Astrocyte (in vitro differentiated cells and primary cell): ENCODE measurements around the gene DMBX1. TPM values are rescaled to one million over a fixed set of nuclear protein-coding genes. Genes with fewer than 3 reads are reported as not detected.

Experiments
- DNase-seq: peaks from one replicate; pipeline ENCODE4 v3.0.0-alpha.2; 2010; ENCODE audit warnings: low read depth
- FAIRE-seq: peaks from 2 replicates; lab custom pipeline; 2011; peaks lifted over from hg19 to GRCh38; lab: Jason Lieb, UNC
- H2AFZ ChIP-seq: 2 replicates; pipeline ENCODE4 v1.6.0; 2012; ENCODE audit warnings: low read depth, low read length, inconsistent platforms
- H3K27ac ChIP-seq: 2 replicates; pipeline ENCODE4 v1.5.1; 2011; ENCODE audit warnings: low read depth, low read length, inconsistent platforms
- H3K27me3 ChIP-seq: 2 replicates; pipeline ENCODE4 v1.6.0; 2011; ENCODE audit warnings: low read length, inconsistent platforms; ENCODE audit not compliant: insufficient read depth
- H3K36me3 ChIP-seq: 2 replicates; pipeline ENCODE4 v1.5.1; 2011; ENCODE audit warnings: low read length, inconsistent platforms; ENCODE audit not compliant: insufficient read depth
- H3K4me1 ChIP-seq: 2 replicates; pipeline ENCODE4 v1.5.1; 2011; ENCODE audit warnings: low read length, inconsistent platforms; ENCODE audit not compliant: insufficient read depth
- H3K4me2 ChIP-seq: 2 replicates; pipeline ENCODE4 v1.6.0; 2012; ENCODE audit warnings: low read length, inconsistent platforms
- H3K4me3 ChIP-seq: 2 replicates; pipeline ENCODE4 v1.5.1; 2011; ENCODE audit warnings: low read depth, mild to moderate bottlenecking, low read length, inconsistent platforms; ENCODE audit not compliant: insufficient read depth
- H3K79me2 ChIP-seq: 2 replicates; pipeline ENCODE4 v1.6.0; 2012; ENCODE audit warnings: mild to moderate bottlenecking, low read length, inconsistent platforms; ENCODE audit not compliant: insufficient read depth
- H3K9ac ChIP-seq: 2 replicates; pipeline ENCODE4 v1.6.0; 2012; ENCODE audit warnings: mild to moderate bottlenecking, low read length, inconsistent platforms
- H3K9me3 ChIP-seq: 2 replicates; pipeline ENCODE4 v1.5.1; 2012; ENCODE audit warnings: low read depth, mild to moderate bottlenecking, low read length, inconsistent platforms; ENCODE audit not compliant: insufficient read depth
- H4K20me1 ChIP-seq: 2 replicates; pipeline ENCODE4 v1.6.0; 2012; ENCODE audit warnings: low read length, inconsistent platforms; ENCODE audit not compliant: insufficient read depth
- H3K27ac Mint-ChIP-seq: one replicate; pipeline ENCODE4 v1.8.0; 2021; ENCODE audit warnings: mild to moderate bottlenecking, mixed read lengths; ENCODE audit not compliant: unreplicated experiment
- H3K27me3 Mint-ChIP-seq: one replicate; pipeline ENCODE4 v1.8.0; 2021; ENCODE audit warnings: low read depth, mixed read lengths; ENCODE audit not compliant: unreplicated experiment
- H3K36me3 Mint-ChIP-seq: one replicate; pipeline ENCODE4 v1.8.0; 2021; ENCODE audit warnings: low read depth, mixed read lengths; ENCODE audit not compliant: unreplicated experiment
- H3K4me1 Mint-ChIP-seq: one replicate; pipeline ENCODE4 v1.8.0; 2021; ENCODE audit warnings: low read depth, mixed read lengths; ENCODE audit not compliant: unreplicated experiment
- H3K4me3 Mint-ChIP-seq: one replicate; pipeline ENCODE4 v1.8.0; 2021; ENCODE audit warnings: mild to moderate bottlenecking, moderate library complexity, mixed read lengths; ENCODE audit not compliant: unreplicated experiment
- H3K9me3 Mint-ChIP-seq: one replicate; pipeline ENCODE4 v1.8.0; 2021; ENCODE audit warnings: mild to moderate bottlenecking, mixed read lengths; ENCODE audit not compliant: unreplicated experiment
- CTCF ChIP-seq: IDR thresholded peaks from 2 replicates; pipeline ENCODE4 v1.5.1; 2011; ENCODE audit warnings: low read depth, mild to moderate bottlenecking, inconsistent platforms, low read length, moderate library complexity; ENCODE audit not compliant: insufficient read depth
- EZH2 ChIP-seq: IDR thresholded peaks from 2 replicates; pipeline ENCODE4 v1.6.1; 2012; ENCODE audit warnings: mild to moderate bottlenecking, low read length, inconsistent platforms; ENCODE audit not compliant: insufficient read depth
- total RNA-seq: library from RNA; stranded (reverse); gene quantifications from 2 replicates; pipeline ENCODE4 v1.2.1, GENCODE V29; 2021

The DMBX1 gene
- total RNA-seq, 1 donor from 2014 or later, result 0.07 TPM

- peaks cover 39% of the 10 kb centered on the region for H3K27me3 ChIP-seq
- H4K20me1 ChIP-seq, result no peaks in the 10 kb centered on the region
- H3K9me3 Mint-ChIP-seq, result peaks cover 2% of the 10 kb centered on the region
- TF ChIP-seq CTCF (no peak), EZH2 (no peak)
- H3K4me3 Mint-ChIP-seq, result no peak overlapping the region
- H3K4me1 ChIP-seq, result peaks cover under 1% of the 10 kb centered on the region
- peaks cover 3% of the 10 kb centered on the region for H3K36me3 Mint-ChIP-seq
- H3K27me3 Mint-ChIP-seq, result peaks cover 69% of the 10 kb centered on the region
- DNase-seq (no peak), FAIRE-seq (no peak)
- no peak overlapping the region for H3K27ac Mint-ChIP-seq
- H3K27ac ChIP-seq, result no peak overlapping the region
- H3K4me1 Mint-ChIP-seq, result peaks cover 10% of the 10 kb centered on the region
- no peaks in the 10 kb centered on the region for H3K9me3 ChIP-seq
- no peaks in the 10 kb centered on the region for H3K79me2 ChIP-seq
- no peak overlapping the region for H2AFZ ChIP-seq
- no peaks in the 10 kb centered on the region for H3K36me3 ChIP-seq
- H3K4me2 ChIP-seq, result no peak overlapping the region
- H3K9ac ChIP-seq, result no peak overlapping the region
- H3K4me3 ChIP-seq, result no peak overlapping the region
Measured at GRCh38 chr1:46528297-46528955, 38.8 kb downstream of the DMBX1 start.

- FAIRE-seq, result no peak
Measured at GRCh38 chr1:46529031-46529630, 39.5 kb downstream of the DMBX1 start.

More at GRCh38 chr1:46529031-46529630, 39.5 kb downstream of the DMBX1 start:
- Histone ChIP-seq H3K4me2 (no peak overlapping the region), H3K4me1 (peaks cover 2% of the 10 kb centered on the region), H3K27ac (no peak overlapping the region), H3K9ac (no peak overlapping the region), H3K9me3 (no peaks in the 10 kb centered on the region), H3K36me3 (no peaks in the 10 kb centered on the region), H3K27me3 (peaks cover 42% of the 10 kb centered on the region), H3K79me2 (no peaks in the 10 kb centered on the region), H3K4me3 (no peak overlapping the region), H4K20me1 (no peaks in the 10 kb centered on the region), H2AFZ (no peak overlapping the region)
- Mint-ChIP-seq H3K27me3 (peaks cover 69% of the 10 kb centered on the region), H3K4me3 (no peak overlapping the region), H3K9me3 (peaks cover 2% of the 10 kb centered on the region), H3K27ac (no peak overlapping the region), H3K4me1 (peaks cover 10% of the 10 kb centered on the region), H3K36me3 (peaks cover 3% of the 10 kb centered on the region)
- no peak for TF ChIP-seq EZH2
- TF ChIP-seq CTCF, result no peak
- DNase-seq, result no peak
